Common myeloid progenitor, CD34-positive (primary cell): ENCODE results near the gene SLC26A8.
A peak's percentile ranks its signal among the peaks of the same experiment; 100 is the strongest.
"Not testable (repeated sequence)": the region's sequence is repeated elsewhere in the genome, so short reads cannot be mapped to it uniquely, and the experiment has no call there.

Experiments
- CTCF ChIA-PET: fragments of 350-600 bp; sonication (Branson Sonifier 250); formaldehyde crosslinking; loops from one replicate; lab custom pipeline; 2021; ENCODE audit warnings: antibody characterized with exemption; lab: Charles Lee
- POLR2A ChIA-PET: fragments of 350-600 bp; sonication (Branson Sonifier 250); formaldehyde crosslinking; loops from one replicate; lab custom pipeline; 2021; ENCODE audit warnings: antibody characterized with exemption; lab: Charles Lee
- DNase-seq, 3 donors: peaks; one replicate each; pipeline versions ENCODE4 v3.0.0 to v3.0.0-alpha.2; 2013
- H3K27ac ChIP-seq, 2 experiments: 1 replicate in 1 of 2; 2 replicates in 1 of 2; pipeline ENCODE4 v1.7.0; 2013; ENCODE audit warnings: inconsistent platforms in 2 of 2, low read length in 2 of 2, mild to moderate bottlenecking in 2 of 2, low read depth in 1 of 2, moderate library complexity in 1 of 2; ENCODE audit not compliant: severe bottlenecking in 2 of 2, insufficient read depth in 1 of 2, poor library complexity in 1 of 2
- H3K27me3 ChIP-seq, 5 experiments: replicated peaks in 2 of 5; 1 replicate in 3 of 5; 2 replicates in 2 of 5; pipeline versions ENCODE4 v1.6.1 to v1.7.0; 2013; ENCODE audit warnings: low read length in 4 of 5, mild to moderate bottlenecking in 2 of 5, moderate library complexity in 2 of 5, inconsistent platforms in 1 of 5; ENCODE audit not compliant: insufficient read depth in 5 of 5, control insufficient read depth in 4 of 5
- H3K36me3 ChIP-seq, 4 experiments: 1 replicate in 2 of 4; 2 replicates in 2 of 4; pipeline versions ENCODE4 v1.6.1 to v1.7.0; 2013; ENCODE audit warnings: low read length in 3 of 4, control low read depth in 1 of 4, mild to moderate bottlenecking in 1 of 4; ENCODE audit not compliant: control insufficient read depth in 4 of 4, insufficient read depth in 4 of 4
- H3K4me1 ChIP-seq, 4 experiments: 1 replicate in 3 of 4; 2 replicates in 1 of 4; pipeline versions ENCODE4 v1.6.1 to v1.7.1; 2013; ENCODE audit warnings: low read length in 3 of 4, mild to moderate bottlenecking in 3 of 4, control low read depth in 1 of 4, inconsistent platforms in 1 of 4, moderate library complexity in 1 of 4; ENCODE audit not compliant: control insufficient read depth in 4 of 4, insufficient read depth in 4 of 4; ENCODE audit errors: control extremely low read depth in 1 of 4
- H3K4me3 ChIP-seq, 7 experiments: 1 replicate in 4 of 7; 2 replicates in 3 of 7; pipeline versions ENCODE4 v1.5.1 to v1.7.0; 2013; ENCODE audit warnings: mild to moderate bottlenecking in 7 of 7, low read length in 6 of 7, moderate library complexity in 6 of 7, inconsistent platforms in 2 of 7, low read depth in 2 of 7, control low read depth in 1 of 7; ENCODE audit not compliant: insufficient read depth in 4 of 7, control insufficient read depth in 1 of 7; ENCODE audit errors: extremely low read depth in 1 of 7
- H3K9me3 ChIP-seq, 5 experiments: 1 replicate in 4 of 5; 2 replicates in 1 of 5; pipeline versions ENCODE4 v1.6.1 to v1.7.1; 2013; ENCODE audit warnings: low read length in 4 of 5, mild to moderate bottlenecking in 2 of 5, inconsistent platforms in 1 of 5, low read depth in 1 of 5, moderate library complexity in 1 of 5; ENCODE audit not compliant: control insufficient read depth in 4 of 5, insufficient read depth in 2 of 5; ENCODE audit errors: control extremely low read depth in 1 of 5
- WGBS: methylation state at CpG from one replicate; pipeline ENCODE4 v1.1.5; 2013; ENCODE audit not compliant: insufficient coverage; 5-methylcytosine and 5-hydroxymethylcytosine counted together

The SLC26A8 gene

DNA sequence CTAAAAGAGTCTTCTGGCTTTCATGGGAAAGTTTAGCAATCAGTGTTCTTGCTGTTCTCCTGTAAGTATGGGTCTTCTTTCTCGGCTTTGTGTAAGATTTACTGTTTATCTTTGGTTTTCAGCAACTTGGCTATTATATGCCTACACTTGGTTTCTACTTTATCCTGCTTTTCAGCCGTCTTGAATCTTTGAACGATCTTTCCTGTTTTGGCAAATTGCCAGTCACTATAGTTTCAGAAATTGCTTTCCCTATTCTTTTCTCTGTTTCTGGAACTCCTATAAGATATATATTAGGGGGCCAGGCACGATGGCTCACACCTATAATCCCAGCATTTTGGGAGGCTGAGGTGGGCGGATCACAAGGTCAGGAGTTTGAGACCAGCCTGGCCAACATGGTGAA, 89.0 kb downstream of the SLC26A8 start:
- H3K27ac ChIP-seq: no peak overlapping the region
- H3K4me1 ChIP-seq: no peaks in the 10 kb centered on the region
- no peaks in the 10 kb centered on the region for H3K27me3 ChIP-seq
- WGBS: 100% methylated on average over 3 of the region's 5 CpGs
- no peaks in the 10 kb centered on the region for H3K36me3 ChIP-seq
- ChIA-PET CTCF (no interaction called here), POLR2A (no interaction called here)
- H3K9me3 ChIP-seq: peaks cover 0 to 5% (median 0%) of the 10 kb centered on the region in 5 experiments
- no peak overlapping the region for H3K4me3 ChIP-seq
- DNase-seq: no peak

- Histone ChIP-seq H3K27ac (no peak overlapping the region), H3K9me3 (peaks cover 0 to 5% (median 0%) of the 10 kb centered on the region in 5 experiments), H3K4me1 (no peaks in the 10 kb centered on the region), H3K36me3 (no peaks in the 10 kb centered on the region), H3K4me3 (no peak overlapping the region), H3K27me3 (no peaks in the 10 kb centered on the region)
- DNase-seq: no peak
- POLR2A ChIA-PET: interaction anchor here (0.6 kb wide), 1 partner anchor 95 kb away, joined by 3 read pairs; no protein-coding TSS in a partner anchor
- CTCF ChIA-PET: interaction anchor here (1.0 kb wide), 1 partner anchor 77 kb away, joined by 3 read pairs; no protein-coding TSS in a partner anchor
- WGBS: 100% methylated on average over 1 of the region's 2 CpGs
Observed at GRCh38 chr6:35933844-35934243, 90.6 kb downstream of the SLC26A8 start.

- H3K27ac ChIP-seq, H3K36me3 ChIP-seq, H3K4me3 ChIP-seq, CTCF ChIA-PET, POLR2A ChIA-PET, H3K4me1 ChIP-seq, H3K27me3 ChIP-seq, H3K9me3 ChIP-seq: not testable (repeated sequence)
- WGBS: 90% methylated on average over 6 of the region's 10 CpGs
- peak in 1 of 3 donors; percentile 31 for DNase-seq
Observed at GRCh38 chr6:35931873-35932272, 92.6 kb downstream of the SLC26A8 start.

DNA sequence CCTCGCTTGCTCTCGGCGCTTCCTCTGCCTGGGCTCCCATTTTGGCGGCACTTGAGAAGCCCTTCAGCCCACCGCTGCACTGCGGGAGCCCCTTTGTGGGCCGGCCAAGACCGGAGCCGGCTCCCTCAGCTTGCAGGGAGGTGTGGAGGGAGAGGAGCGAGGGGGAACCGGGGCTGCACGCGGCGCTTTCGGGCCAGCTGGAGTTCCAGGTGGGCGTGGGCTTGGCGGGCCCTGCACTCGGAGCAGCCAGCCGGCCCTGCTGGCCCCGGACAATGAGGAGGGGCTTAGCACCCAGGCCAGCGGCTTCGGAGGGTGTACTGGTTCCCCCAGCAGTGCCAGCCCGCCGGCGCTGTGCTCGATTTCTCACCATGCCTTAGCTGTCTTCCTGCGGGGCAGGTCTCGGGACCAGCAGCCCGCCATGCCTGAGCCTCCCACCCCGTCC, 93.3 kb downstream of the SLC26A8 start:
- POLR2A ChIA-PET: no interaction called here
- WGBS: 98% methylated on average over 22 of the region's 30 CpGs
- Histone ChIP-seq H3K27ac (no peak overlapping the region), H3K36me3 (no peaks in the 10 kb centered on the region), H3K9me3 (no peaks in the 10 kb centered on the region), H3K27me3 (no peaks in the 10 kb centered on the region), H3K4me1 (no peaks in the 10 kb centered on the region), H3K4me3 (no peak overlapping the region)
- DNase-seq: no peak
- CTCF ChIA-PET: no interaction called here

DNA sequence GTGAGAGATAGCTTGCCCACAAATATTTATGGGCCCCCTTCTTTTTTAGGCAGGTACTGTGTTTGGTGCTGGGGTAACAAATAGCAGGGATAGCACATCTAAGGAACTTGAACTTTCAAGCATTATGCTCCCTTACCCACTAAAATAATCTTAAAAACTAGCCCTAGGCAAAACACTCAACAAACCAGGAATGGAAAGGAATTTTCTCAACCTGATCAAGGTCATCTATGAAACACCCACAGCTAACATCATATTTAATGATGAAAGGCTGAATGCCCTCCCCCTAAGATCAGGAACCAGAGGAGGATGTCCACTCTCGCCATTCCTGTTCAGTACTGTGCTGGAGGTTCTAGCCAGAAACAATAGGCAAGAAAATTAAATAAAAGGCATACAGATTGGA, 94.8 kb downstream of the SLC26A8 start:
- Histone ChIP-seq H3K27ac (no peak overlapping the region), H3K36me3 (no peaks in the 10 kb centered on the region), H3K9me3 (no peaks in the 10 kb centered on the region), H3K27me3 (no peaks in the 10 kb centered on the region), H3K4me1 (no peaks in the 10 kb centered on the region), H3K4me3 (no peak overlapping the region)
- DNase-seq: no peak
- WGBS: no CpG with 5 or more reads among the region's 1 CpG
- ChIA-PET POLR2A (no interaction called here), CTCF (interaction anchor here (1.0 kb wide), 1 partner anchor 27 kb away, joined by 4 read pairs; no protein-coding TSS in a partner anchor)

GRCh38 chr6:35926509-35927215, 97.8 kb downstream of the SLC26A8 start:
- ChIA-PET POLR2A (no interaction called here), CTCF (no interaction called here)
- Histone ChIP-seq H3K4me1 (peaks cover 0 to 4% (median 3%) of the 10 kb centered on the region in 4 experiments), H3K9me3 (no peaks in the 10 kb centered on the region), H3K36me3 (no peaks in the 10 kb centered on the region), H3K27me3 (no peaks in the 10 kb centered on the region), H3K4me3 (no peak overlapping the region), H3K27ac (no peak overlapping the region)
- WGBS: 100% methylated on average over 1 of the region's 2 CpGs
- no peak for DNase-seq

- POLR2A ChIA-PET: no interaction called here
- Histone ChIP-seq H3K27me3 (no peaks in the 10 kb centered on the region), H3K4me3 (no peak overlapping the region), H3K4me1 (peaks cover 0 to 10% (median 8%) of the 10 kb centered on the region in 4 experiments), H3K36me3 (no peaks in the 10 kb centered on the region), H3K27ac (no peak overlapping the region), H3K9me3 (no peaks in the 10 kb centered on the region)
- DNase-seq: no peak
- CTCF ChIA-PET: no interaction called here
- WGBS: 100% methylated on average over 1 of the region's 3 CpGs
Observed at GRCh38 chr6:35925961-35926360, 98.5 kb downstream of the SLC26A8 start.
